ENCODE data around the gene RBM10. TPM values are rescaled to one million over a fixed set of nuclear protein-coding genes. Genes with fewer than 3 reads are reported as not detected.

RBM10 gene
- total RNA-seq, 1 experiment from 2014 or later = 55.8 TPM

DNA sequence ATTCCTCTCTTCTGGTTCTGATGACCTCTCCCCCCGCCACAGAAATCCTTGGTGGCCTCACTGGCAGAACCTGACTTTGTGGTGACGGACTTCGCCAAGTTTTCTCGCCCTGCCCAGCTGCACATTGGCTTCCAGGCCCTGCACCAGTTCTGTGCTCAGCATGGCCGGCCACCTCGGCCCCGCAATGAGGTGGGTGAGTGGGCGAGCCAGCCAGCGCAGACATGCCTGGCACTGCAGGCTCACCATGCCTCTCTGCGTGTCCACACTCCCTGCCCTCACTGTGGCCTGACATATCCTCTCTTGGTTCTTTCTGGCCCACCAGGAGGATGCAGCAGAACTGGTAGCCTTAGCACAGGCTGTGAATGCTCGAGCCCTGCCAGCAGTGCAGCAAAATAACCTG lies 57.3 kb downstream of the RBM10 start:
- H2BK5ac ChIP-seq (ENCODE audit: insufficient read length, low read length) = no peak overlapping the region
- no peak overlapping the region for H4K5ac ChIP-seq (ENCODE audit: insufficient read length, low read depth, low read length)
- no CpG with 5 or more reads among the region's 11 CpGs for WGBS (ENCODE audit: extremely low coverage, insufficient read length, low lambda C conversion rate)
- H4K8ac ChIP-seq (replicated peaks; ENCODE audit: insufficient read length, low read depth, low read length) = no peak overlapping the region
- DNase-seq = no peak
- H3K14ac ChIP-seq (ENCODE audit: insufficient read depth, low read length) = no peak overlapping the region
- Mint-ChIP-seq H3K36me3 (ENCODE audit: insufficient read depth in 1 of 3, low read depth in 3 of 3) (peaks cover 93 to 100% (median 99%) of the 10 kb centered on the region in 3 experiments), H3K4me1 (peaks cover 16% of the 10 kb centered on the region in 2 experiments), H3K9me3 (no peaks in the 10 kb centered on the region; a peak in 1 of 5 replicates), H3K27me3 (ENCODE audit: low read depth) (no peaks in the 10 kb centered on the region), H3K27ac (no peak overlapping the region), H3K4me3 (no peak overlapping the region)
- H3T11ph ChIP-seq (ENCODE audit: low read length) = no peak overlapping the region
- no peak overlapping the region for H2BK120ac ChIP-seq (ENCODE audit: low read depth, low read length, poor library complexity, severe bottlenecking)
- TF ChIP-seq, protein P1, sequence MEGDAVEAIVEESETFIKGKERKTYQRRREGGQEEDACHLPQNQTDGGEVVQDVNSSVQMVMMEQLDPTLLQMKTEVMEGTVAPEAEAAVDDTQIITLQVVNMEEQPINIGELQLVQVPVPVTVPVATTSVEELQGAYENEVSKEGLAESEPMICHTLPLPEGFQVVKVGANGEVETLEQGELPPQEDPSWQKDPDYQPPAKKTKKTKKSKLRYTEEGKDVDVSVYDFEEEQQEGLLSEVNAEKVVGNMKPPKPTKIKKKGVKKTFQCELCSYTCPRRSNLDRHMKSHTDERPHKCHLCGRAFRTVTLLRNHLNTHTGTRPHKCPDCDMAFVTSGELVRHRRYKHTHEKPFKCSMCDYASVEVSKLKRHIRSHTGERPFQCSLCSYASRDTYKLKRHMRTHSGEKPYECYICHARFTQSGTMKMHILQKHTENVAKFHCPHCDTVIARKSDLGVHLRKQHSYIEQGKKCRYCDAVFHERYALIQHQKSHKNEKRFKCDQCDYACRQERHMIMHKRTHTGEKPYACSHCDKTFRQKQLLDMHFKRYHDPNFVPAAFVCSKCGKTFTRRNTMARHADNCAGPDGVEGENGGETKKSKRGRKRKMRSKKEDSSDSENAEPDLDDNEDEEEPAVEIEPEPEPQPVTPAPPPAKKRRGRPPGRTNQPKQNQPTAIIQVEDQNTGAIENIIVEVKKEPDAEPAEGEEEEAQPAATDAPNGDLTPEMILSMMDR (conservative IDR thresholded peaks at IDR 0.05) = no peak
- H4K91ac ChIP-seq (ENCODE audit: insufficient read length, low read depth, low read length) = no peak overlapping the region
- H2AK5ac ChIP-seq (ENCODE audit: insufficient read length, low read length) = no peak overlapping the region
- no peak overlapping the region for H2BK20ac ChIP-seq (ENCODE audit: low read depth, low read length, poor library complexity, severe bottlenecking)
- no peaks in the 10 kb centered on the region for H3K9me3 ChIP-seq (ENCODE audit: control insufficient read depth, low read depth, low read length)
- H4K20me1 ChIP-seq (ENCODE audit: control insufficient read depth, insufficient read depth, insufficient read length) = no peaks in the 10 kb centered on the region
- H3K9ac ChIP-seq (ENCODE audit: extremely low read depth, insufficient read length, low read length) = no peak overlapping the region
- H3K23me2 ChIP-seq (ENCODE audit: insufficient read length, low read depth, low read length, poor library complexity, severe bottlenecking) = no peaks in the 10 kb centered on the region
- H3K23ac ChIP-seq (ENCODE audit: insufficient read length, low read depth, low read length) = no peak overlapping the region
- H3K27ac ChIP-seq (ENCODE audit: insufficient read length, low read depth, low read length) = no peak overlapping the region
- peaks cover 5% of the 10 kb centered on the region; the same call in 1 of the 2 replicates for H3K4me1 ChIP-seq (ENCODE audit: insufficient read depth, low read length)
- H3K56ac ChIP-seq (ENCODE audit: insufficient read length, low read depth, low read length) = no peak overlapping the region
- no peak overlapping the region for H2AFZ ChIP-seq (ENCODE audit: low read length)
- no peak overlapping the region for H3K4ac ChIP-seq (ENCODE audit: low read depth, low read length)
- H3K79me1 ChIP-seq (ENCODE audit: insufficient read depth, low read depth, low read length, poor library complexity, severe bottlenecking) = peaks cover 3% of the 10 kb centered on the region
- no peaks in the 10 kb centered on the region for H3K27me3 ChIP-seq (ENCODE audit: insufficient read depth, low read length)
- H2BK12ac ChIP-seq (ENCODE audit: insufficient read length, low read depth, low read length) = no peak overlapping the region
- no peak overlapping the region for H3K18ac ChIP-seq (ENCODE audit: insufficient read length, low read depth, low read length)
- H2BK15ac ChIP-seq (ENCODE audit: low read depth, low read length) = no peak overlapping the region
- no peak overlapping the region for H3K4me2 ChIP-seq (ENCODE audit: insufficient read depth, insufficient read length, low read length)
- H3K79me2 ChIP-seq (ENCODE audit: insufficient read depth, low read length) = peaks cover 7% of the 10 kb centered on the region; the same call in 1 of the 2 replicates
